Mononuclear cell (primary cell): ENCODE results near the gene GDNF. TPM values are rescaled to one million over a fixed set of nuclear protein-coding genes. Genes with fewer than 3 reads are reported as not detected.

Source experiments
- H3K27me3 ChIP-seq: 2 replicates; pipeline ENCODE4 v1.6.0; 2011; ENCODE audit warnings: low read length, control low read depth; ENCODE audit not compliant: insufficient read depth
- H3K4me1 ChIP-seq: 2 replicates; pipeline ENCODE4 v1.5.1; 2011; ENCODE audit warnings: mild to moderate bottlenecking, low read length, control low read depth; ENCODE audit not compliant: insufficient read depth
- H3K4me3 ChIP-seq: 2 replicates; pipeline ENCODE4 v1.5.1; 2011; ENCODE audit warnings: mild to moderate bottlenecking, low read length, moderate library complexity
- H3K9me3 ChIP-seq: 2 replicates; pipeline ENCODE4 v1.5.1; 2011; ENCODE audit warnings: low read depth, mild to moderate bottlenecking, control low read depth, low read length
- total RNA-seq: library from RNA; depleted of rRNA; stranded (reverse); fragments of >200 nt; gene quantifications from one replicate; pipeline ENCODE4 v1.2.3, GENCODE V29; 2012

GDNF gene
- total RNA-seq, 1 donor = not detected

- Histone ChIP-seq H3K27me3 (peaks cover 92% of the 10 kb centered on the region), H3K9me3 (no peaks in the 10 kb centered on the region), H3K4me1 (peaks cover 8% of the 10 kb centered on the region), H3K4me3 (no peak overlapping the region)
These were observed 2.3 kb downstream of the GDNF start for GRCh38 chr5:37837414-37838032.

GRCh38 chr5:37836592-37837413 is 3.0 kb downstream of the GDNF start:
- peaks cover 8% of the 10 kb centered on the region for H3K4me1 ChIP-seq
- no peak overlapping the region for H3K4me3 ChIP-seq
- H3K27me3 ChIP-seq = peaks cover 92% of the 10 kb centered on the region
- no peaks in the 10 kb centered on the region for H3K9me3 ChIP-seq

- Histone ChIP-seq H3K4me3 (no peak overlapping the region), H3K9me3 (no peaks in the 10 kb centered on the region), H3K4me1 (peaks cover 8% of the 10 kb centered on the region), H3K27me3 (peaks cover 92% of the 10 kb centered on the region)
These were observed 3.6 kb downstream of the GDNF start for GRCh38 chr5:37836235-37836591.

GRCh38 chr5:37835380-37835973 is 4.4 kb downstream of the GDNF start:
- peaks cover 8% of the 10 kb centered on the region for H3K4me1 ChIP-seq
- no peak overlapping the region for H3K4me3 ChIP-seq
- H3K9me3 ChIP-seq = no peaks in the 10 kb centered on the region
- H3K27me3 ChIP-seq = peaks cover 90% of the 10 kb centered on the region

- no peaks in the 10 kb centered on the region for H3K9me3 ChIP-seq
- no peak overlapping the region for H3K4me3 ChIP-seq
- H3K27me3 ChIP-seq = peaks cover 89% of the 10 kb centered on the region
- peaks cover 8% of the 10 kb centered on the region for H3K4me1 ChIP-seq
These were observed 5.1 kb downstream of the GDNF start for GRCh38 chr5:37834542-37835379.

GRCh38 chr5:37833990-37834389 is 5.9 kb downstream of the GDNF start:
- no peaks in the 10 kb centered on the region for H3K9me3 ChIP-seq
- H3K4me3 ChIP-seq = no peak overlapping the region
- H3K4me1 ChIP-seq = peaks cover 8% of the 10 kb centered on the region
- H3K27me3 ChIP-seq = peaks cover 85% of the 10 kb centered on the region

- Histone ChIP-seq H3K9me3 (no peaks in the 10 kb centered on the region), H3K4me3 (no peak overlapping the region), H3K27me3 (peaks cover 72% of the 10 kb centered on the region), H3K4me1 (no peaks in the 10 kb centered on the region)
These were observed 7.9 kb downstream of the GDNF start for GRCh38 chr5:37831821-37832534.

- Histone ChIP-seq H3K4me1 (no peaks in the 10 kb centered on the region), H3K4me3 (no peak overlapping the region), H3K9me3 (no peaks in the 10 kb centered on the region), H3K27me3 (peaks cover 56% of the 10 kb centered on the region)
These were observed 9.5 kb downstream of the GDNF start for GRCh38 chr5:37830348-37830747.

GRCh38 chr5:37825334-37825915 is 14.4 kb downstream of the GDNF start:
- H3K4me1 ChIP-seq = no peaks in the 10 kb centered on the region
- peaks cover 15% of the 10 kb centered on the region for H3K27me3 ChIP-seq
- H3K9me3 ChIP-seq = no peaks in the 10 kb centered on the region
- no peak overlapping the region for H3K4me3 ChIP-seq

GRCh38 chr5:37823433-37824152 is 16.2 kb downstream of the GDNF start:
- H3K9me3 ChIP-seq = no peaks in the 10 kb centered on the region
- no peak overlapping the region for H3K4me3 ChIP-seq
- no peaks in the 10 kb centered on the region for H3K4me1 ChIP-seq
- peaks cover 14% of the 10 kb centered on the region for H3K27me3 ChIP-seq

GRCh38 chr5:37816883-37817282 is 23.0 kb downstream of the GDNF start:
- Histone ChIP-seq H3K4me1 (no peaks in the 10 kb centered on the region), H3K27me3 (peaks cover 7% of the 10 kb centered on the region), H3K9me3 (no peaks in the 10 kb centered on the region), H3K4me3 (no peak overlapping the region)

- H3K27me3 ChIP-seq = peaks cover 7% of the 10 kb centered on the region
- H3K4me3 ChIP-seq = no peak overlapping the region
- H3K9me3 ChIP-seq = no peaks in the 10 kb centered on the region
- H3K4me1 ChIP-seq = no peaks in the 10 kb centered on the region
These were observed 23.5 kb downstream of the GDNF start for GRCh38 chr5:37816331-37816730.

- no peak overlapping the region for H3K4me3 ChIP-seq
- H3K27me3 ChIP-seq = peaks cover 5% of the 10 kb centered on the region
- no peaks in the 10 kb centered on the region for H3K9me3 ChIP-seq
- H3K4me1 ChIP-seq = no peaks in the 10 kb centered on the region
These were observed 23.9 kb downstream of the GDNF start for GRCh38 chr5:37815913-37816312.

- Histone ChIP-seq H3K4me3 (no peak overlapping the region), H3K9me3 (no peaks in the 10 kb centered on the region), H3K27me3 (no peaks in the 10 kb centered on the region), H3K4me1 (no peaks in the 10 kb centered on the region)
These were observed 25.1 kb downstream of the GDNF start for GRCh38 chr5:37814699-37815098.
